HL-60/S4 treated with phorbol 12-myristate 13-acetate at 8.2 ng/mL for 4 days and 3 days (cell line): ENCODE data around the gene APOA1.

ENCODE experiments used
- in situ Hi-C: fragments of 300-500 bp; cut with MboI; formaldehyde crosslinking; loops from 2 replicates; pipeline ENCODE4 v1.15.0; 2022; ENCODE audit warnings: low sequenced_read_pairs

The APOA1 gene

GRCh38 chr11:116860303-116860702, 22.9 kb upstream of the APOA1 start:
- in situ Hi-C loops: no loop called here

GRCh38 chr11:116859175-116859574, 21.8 kb upstream of the APOA1 start:
- in situ Hi-C loops: no loop called here

- in situ Hi-C loops: no loop called here
Observed at GRCh38 chr11:116857936-116858335, 20.5 kb upstream of the APOA1 start.

- in situ Hi-C loops: no loop called here
Observed at GRCh38 chr11:116857316-116857715, 19.9 kb upstream of the APOA1 start.

- in situ Hi-C loops: no loop called here
Observed at GRCh38 chr11:116856423-116856822, 19.0 kb upstream of the APOA1 start.

GRCh38 chr11:116855413-116855812, 18.0 kb upstream of the APOA1 start:
- in situ Hi-C loops: no loop called here

- in situ Hi-C loops: no loop called here
Observed at GRCh38 chr11:116853461-116854073, 16.1 kb upstream of the APOA1 start.

- in situ Hi-C loops: no loop called here
Observed at GRCh38 chr11:116852261-116853031, 15.0 kb upstream of the APOA1 start.

- in situ Hi-C loops: no loop called here
Observed at GRCh38 chr11:116851626-116852025, 14.2 kb upstream of the APOA1 start.

GRCh38 chr11:116849486-116849885, 12.1 kb upstream of the APOA1 start:
- in situ Hi-C loops: no loop called here

GRCh38 chr11:116849060-116849459, 11.6 kb upstream of the APOA1 start:
- in situ Hi-C loops: no loop called here

GRCh38 chr11:116847612-116848011, 10.2 kb upstream of the APOA1 start:
- in situ Hi-C loops: no loop called here

GRCh38 chr11:116844722-116845121, 7.3 kb upstream of the APOA1 start:
- in situ Hi-C loops: no loop called here

GRCh38 chr11:116843661-116844060, 6.2 kb upstream of the APOA1 start:
- in situ Hi-C loops: no loop called here

GRCh38 chr11:116842909-116843308, 5.5 kb upstream of the APOA1 start:
- in situ Hi-C loops: no loop called here

- in situ Hi-C loops: no loop called here
Observed at GRCh38 chr11:116842117-116842516, 4.7 kb upstream of the APOA1 start.

GRCh38 chr11:116840746-116841296, 3.4 kb upstream of the APOA1 start:
- in situ Hi-C loops: no loop called here

- in situ Hi-C loops: no loop called here
Observed at GRCh38 chr11:116840224-116840745, 2.9 kb upstream of the APOA1 start.

GRCh38 chr11:116838321-116839084, 1.1 kb upstream of the APOA1 start:
- in situ Hi-C loops: no loop called here

GRCh38 chr11:116836632-116836991, 810 bp downstream of the APOA1 start:
- in situ Hi-C loops: no loop called here
